IMR-90 (cell line): ENCODE measurements around the gene MTAP. TPM values are rescaled to one million over a fixed set of nuclear protein-coding genes. Genes with fewer than 3 reads are reported as not detected.

Experiments
- ATAC-seq: fragments of 200-7000 bp; cut with Tn5 transposase; 2 replicates; pipeline ENCODE4 v1.9.1; 2020; ENCODE audit warnings: low read depth, mild to moderate bottlenecking, moderate library complexity
- BruUV-seq: library from RNA; stranded (reverse); fragments of 400-500 nt; replicated peaks from 2 replicates; lab custom pipeline; 2021; lab: Mats Ljungman, UMichigan
- CTCF ChIA-PET: fragments of 300-600 bp; formaldehyde crosslinking; extraction: SDS; loops from one replicate; lab custom pipeline; 2021; ENCODE audit warnings: antibody characterized with exemption; lab: Yijun Ruan, JAX
- POLR2A ChIA-PET: fragments of 300-600 bp; sonication (Branson Sonifier 250); formaldehyde crosslinking; loops from one replicate; lab custom pipeline; 2022; ENCODE audit warnings: antibody characterized with exemption; ENCODE audit not compliant: unreplicated experiment; lab: Charles Lee
- DNase-seq: peaks from one replicate; pipeline ENCODE4 v3.0.0; 2013
- H2AFZ ChIP-seq: replicated peaks from 2 replicates; pipeline ENCODE3; 2013; ENCODE audit warnings: low read length, mild to moderate bottlenecking; ENCODE audit not compliant: poor library complexity
- H2AK5ac ChIP-seq: 2 replicates; pipeline ENCODE4 v1.6.1; 2013; ENCODE audit warnings: low read depth, low read length, inconsistent platforms
- H2AK9ac ChIP-seq: replicated peaks from 2 replicates; pipeline ENCODE3; 2013; ENCODE audit warnings: mild to moderate bottlenecking, low read depth, low read length, moderate library complexity; ENCODE audit not compliant: poor library complexity
- H2BK120ac ChIP-seq: 2 replicates; pipeline ENCODE4 v1.6.1; 2013; ENCODE audit warnings: low read depth, low read length, inconsistent platforms
- H2BK15ac ChIP-seq: 3 replicates; pipeline ENCODE4 v1.6.1; 2013; ENCODE audit warnings: low read depth, low read length, inconsistent platforms
- H2BK20ac ChIP-seq: 2 replicates; pipeline ENCODE4 v1.6.1; 2013; ENCODE audit warnings: low read depth, mild to moderate bottlenecking, inconsistent platforms, low read length, moderate library complexity
- H2BK5ac ChIP-seq: 2 replicates; pipeline ENCODE4 v1.6.1; 2013; ENCODE audit warnings: mild to moderate bottlenecking, low read depth, low read length, inconsistent platforms; ENCODE audit not compliant: poor library complexity, severe bottlenecking
- H3K14ac ChIP-seq: replicated peaks from 2 replicates; pipeline ENCODE4 v1.6.1; 2013; ENCODE audit warnings: low read depth, low read length, inconsistent platforms
- H3K18ac ChIP-seq: 2 replicates; pipeline ENCODE4 v1.6.1; 2013; ENCODE audit warnings: low read depth, low read length, control low read depth
- H3K23ac ChIP-seq: 2 replicates; pipeline ENCODE4 v1.6.1; 2013; ENCODE audit warnings: low read depth, low read length, inconsistent platforms
- H3K27ac ChIP-seq: 2 replicates; pipeline ENCODE4 v1.5.1; 2013; ENCODE audit warnings: mild to moderate bottlenecking, control low read depth, low read length; ENCODE audit not compliant: insufficient read depth
- H3K27me3 ChIP-seq: 2 replicates; pipeline ENCODE4 v1.6.1; 2013; ENCODE audit warnings: low read length; ENCODE audit not compliant: control insufficient read depth, insufficient read depth
- H3K36me3 ChIP-seq: 2 replicates; pipeline ENCODE4 v1.6.1; 2013; ENCODE audit warnings: low read length, mixed read lengths; ENCODE audit not compliant: control insufficient read depth, insufficient read depth
- H3K4ac ChIP-seq: 2 replicates; pipeline ENCODE4 v1.6.1; 2013; ENCODE audit warnings: low read depth, low read length, inconsistent platforms
- H3K4me1 ChIP-seq: 2 replicates; pipeline ENCODE4 v1.6.1; 2013; ENCODE audit warnings: low read length, mixed read lengths; ENCODE audit not compliant: control insufficient read depth, insufficient read depth
- H3K4me2 ChIP-seq: 2 replicates; pipeline ENCODE4 v1.6.1; 2013; ENCODE audit warnings: low read depth, mild to moderate bottlenecking, control low read depth, low read length, moderate library complexity
- H3K4me3 ChIP-seq: 2 replicates; pipeline ENCODE4 v1.5.1; 2013; ENCODE audit warnings: low read depth, mild to moderate bottlenecking, control low read depth, low read length, moderate library complexity; ENCODE audit not compliant: insufficient read depth
- H3K56ac ChIP-seq: 2 replicates; pipeline ENCODE4 v1.6.1; 2013; ENCODE audit warnings: low read length, inconsistent platforms; ENCODE audit not compliant: insufficient read depth; ENCODE audit errors: extremely low read depth
- H3K79me1 ChIP-seq, 2 experiments: 2 replicates each; pipeline ENCODE4 v1.6.1; 2013; ENCODE audit warnings: low read length in 2 of 2, inconsistent platforms in 1 of 2, low read depth in 1 of 2
- H3K9ac ChIP-seq: 2 replicates; pipeline ENCODE4 v1.6.1; 2013; ENCODE audit warnings: low read depth, low read length, control low read depth
- H3K9me1 ChIP-seq: 2 replicates; pipeline ENCODE4 v1.6.1; 2013; ENCODE audit warnings: low read length, inconsistent platforms; ENCODE audit not compliant: insufficient read depth
- H3K9me3 ChIP-seq: 2 replicates; pipeline ENCODE4 v1.6.1; 2013; ENCODE audit warnings: low read length; ENCODE audit not compliant: control insufficient read depth, insufficient read depth
- H4K20me1 ChIP-seq: 2 replicates; pipeline ENCODE4 v1.6.1; 2013; ENCODE audit warnings: low read length, inconsistent platforms; ENCODE audit not compliant: insufficient read depth
- H4K5ac ChIP-seq: 2 replicates; pipeline ENCODE4 v1.6.1; 2013; ENCODE audit warnings: mild to moderate bottlenecking, low read depth, low read length, control low read depth
- H4K8ac ChIP-seq, 2 experiments: 2 replicates each; pipeline ENCODE4 v1.6.1; 2013; ENCODE audit warnings: low read depth in 2 of 2, low read length in 2 of 2, control low read depth in 1 of 2, inconsistent platforms in 1 of 2
- H4K91ac ChIP-seq: 2 replicates; pipeline ENCODE4 v1.6.1; 2013; ENCODE audit warnings: low read depth, low read length, inconsistent platforms; ENCODE audit not compliant: insufficient read depth
- BHLHE40 ChIP-seq: fragments of 150-350 bp; IDR thresholded peaks from 2 replicates; pipeline ENCODE4 v1.6.1; 2016; ENCODE audit warnings: mild to moderate bottlenecking, low read depth, low read length
- CEBPB ChIP-seq: IDR thresholded peaks from 2 replicates; pipeline ENCODE4 v1.6.1; 2012; ENCODE audit warnings: low read depth, low read length, improper control_type of control experiment
- CHD1 ChIP-seq: IDR thresholded peaks from 2 replicates; pipeline ENCODE4 v1.6.1; 2012; ENCODE audit warnings: low read depth, low read length, improper control_type of control experiment
- FOS ChIP-seq: fragments of 150-350 bp; IDR thresholded peaks from 2 replicates; pipeline ENCODE4 v1.6.1; 2016; ENCODE audit warnings: low read depth, low read length
- MAFK ChIP-seq: IDR thresholded peaks from 2 replicates; pipeline ENCODE4 v1.6.1; 2012; ENCODE audit warnings: low read depth, low read length, improper control_type of control experiment
- MAZ ChIP-seq: IDR thresholded peaks from 2 replicates; pipeline ENCODE4 v1.6.1; 2012; ENCODE audit warnings: low read depth, mild to moderate bottlenecking, low read length, improper control_type of control experiment, moderate library complexity, borderline replicate concordance
- MXI1 ChIP-seq: IDR thresholded peaks from 2 replicates; pipeline ENCODE4 v1.6.1; 2012; ENCODE audit warnings: low read depth, mild to moderate bottlenecking, low read length, moderate library complexity, borderline replicate concordance
- NFE2L2 ChIP-seq: fragments of 150-350 bp; IDR thresholded peaks from 2 replicates; pipeline ENCODE4 v1.6.1; 2016; ENCODE audit warnings: low read depth, mild to moderate bottlenecking, low read length
- POLR2A ChIP-seq: IDR thresholded peaks from 2 replicates; pipeline ENCODE4 v1.6.1; 2012; ENCODE audit warnings: mild to moderate bottlenecking, low read depth, low read length
- RAD21 ChIP-seq: IDR thresholded peaks from 2 replicates; pipeline ENCODE4 v1.6.1; 2012; ENCODE audit warnings: low read length, improper control_type of control experiment
- RFX5 ChIP-seq: IDR thresholded peaks from 2 replicates; pipeline ENCODE4 v1.8.0; 2012; ENCODE audit warnings: low read depth, mild to moderate bottlenecking, low read length, moderate library complexity
- SMC3 ChIP-seq: fragments of 150-350 bp; IDR thresholded peaks from 2 replicates; pipeline ENCODE4 v1.6.1; 2016; ENCODE audit warnings: low read depth, mild to moderate bottlenecking, antibody characterized with exemption, low read length, moderate library complexity
- WGBS, 2 experiments: methylation state at CpG; one replicate each; pipeline versions ENCODE4 v1.1.5 to v1.1.7; 2013; ENCODE audit warnings: missing lambda C conversion rate in 2 of 2; ENCODE audit not compliant: insufficient read length in 1 of 2; ENCODE audit errors: extremely low coverage in 2 of 2; 5-methylcytosine and 5-hydroxymethylcytosine counted together
- dilution Hi-C: fragments of 300-500 bp; cut with HindIII; formaldehyde crosslinking; loops from one replicate; pipeline ENCODE4 v1.14.3; 2018; ENCODE audit warnings: low sequenced_read_pairs; ENCODE audit not compliant: unreplicated experiment
- in situ Hi-C: fragments of 300-500 bp; cut with MboI; formaldehyde crosslinking; loops from 3 replicates; pipeline ENCODE4 v1.14.3; 2019; ENCODE audit warnings: low sequenced_read_pairs, inconsistent platforms, mixed read lengths
- intact Hi-C: fragments of 100-400 bp; cut with micrococcal nuclease; formaldehyde crosslinking; loops from 2 replicates; pipeline ENCODE4 v1.10.0; 2022
- polyA plus RNA-seq, 3 experiments: library from polyadenylated mRNA; depleted of rRNA; stranded (reverse); fragments of >200 nt; gene quantifications; 2 replicates each; pipeline ENCODE4 v1.2.3, GENCODE V29; 2012; ENCODE audit warnings: low replicate concordance in 1 of 3
- total RNA-seq: library from RNA; depleted of rRNA; stranded (reverse); fragments of >200 nt; gene quantifications from 2 replicates; pipeline ENCODE4 v1.2.3, GENCODE V29; 2012
- TF ChIP-seq, protein P1 (sequence below): fragments of 150-350 bp; IDR thresholded peaks from 2 replicates; pipeline ENCODE4 v1.6.1; 2017; ENCODE audit warnings: mild to moderate bottlenecking, antibody characterized with exemption, low read length, low read depth
- TF ChIP-seq, protein P2 (sequence below): conservative IDR thresholded peaks from 2 replicates; pipeline ENCODE4 v1.5.1; 2012; ENCODE audit warnings: mild to moderate bottlenecking, low read depth, low read length, improper control_type of control experiment
- TF ChIP-seq, protein P3 (sequence below): fragments of 150-350 bp; IDR thresholded peaks from 2 replicates; pipeline ENCODE4 v1.6.1; 2016; ENCODE audit warnings: low read depth, mild to moderate bottlenecking, low read length, moderate library complexity, borderline replicate concordance

The MTAP gene
- total and polyA plus RNA-seq, 2 of the 4 experiments (the other 2 are of a cell fraction) = 15.7 to 50.9 TPM

DNA sequence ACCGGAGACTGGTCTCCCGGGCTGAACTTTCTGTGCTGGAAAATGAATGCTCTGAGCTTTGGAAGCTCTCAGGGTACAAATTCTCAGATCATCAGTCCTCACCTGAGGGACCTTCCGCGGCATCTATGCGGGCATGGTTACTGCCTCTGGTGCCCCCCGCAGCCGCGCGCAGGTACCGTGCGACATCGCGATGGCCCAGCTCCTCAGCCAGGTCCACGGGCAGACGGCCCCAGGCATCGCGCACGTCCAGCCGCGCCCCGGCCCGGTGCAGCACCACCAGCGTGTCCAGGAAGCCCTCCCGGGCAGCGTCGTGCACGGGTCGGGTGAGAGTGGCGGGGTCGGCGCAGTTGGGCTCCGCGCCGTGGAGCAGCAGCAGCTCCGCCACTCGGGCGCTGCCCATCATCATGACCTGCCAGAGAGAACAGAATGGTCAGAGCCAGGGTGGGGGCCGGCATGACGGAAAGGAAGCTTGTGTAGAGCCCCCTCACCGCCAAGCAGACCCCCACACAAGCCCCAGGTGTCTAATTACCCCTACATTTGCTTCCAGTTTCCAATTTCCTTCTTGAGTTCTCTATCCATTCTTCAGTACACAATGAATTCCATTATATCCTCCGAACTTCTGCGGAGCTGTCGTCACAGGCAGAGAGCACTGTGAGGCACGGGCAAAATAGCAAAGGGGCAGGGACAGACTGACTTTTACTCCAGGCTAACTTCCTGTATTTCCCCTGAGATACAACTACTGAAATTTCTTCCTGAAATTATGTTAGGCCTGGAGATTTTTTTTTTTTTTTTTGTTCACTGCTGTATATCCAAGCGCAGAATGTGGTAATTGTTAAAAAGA is 168.6 kb downstream of the MTAP start:
- Histone ChIP-seq H4K91ac (no peak overlapping the region), H3K4ac (no peak overlapping the region), H3K9ac (no peak overlapping the region), H2BK15ac (no peak overlapping the region), H4K5ac (no peak overlapping the region), H2AK9ac (no peak overlapping the region), H3K9me3 (peaks cover 12% of the 10 kb centered on the region; the same call in 1 of the 2 replicates), H3K56ac (no peak overlapping the region), H3K27ac (no peak overlapping the region), H2BK20ac (no peak overlapping the region), H3K14ac (no peak overlapping the region), H3K23ac (no peak overlapping the region), H2AK5ac (no peak overlapping the region), H2BK120ac (no peak overlapping the region), H3K27me3 (peaks cover 68% of the 10 kb centered on the region), H3K18ac (no peak overlapping the region), H4K20me1 (peaks cover 3% of the 10 kb centered on the region; the same call in 1 of the 2 replicates), H3K36me3 (peaks cover 11% of the 10 kb centered on the region; the same call in 1 of the 2 replicates), H2BK5ac (no peak overlapping the region), H2AFZ (no peak overlapping the region), H3K9me1 (no peaks in the 10 kb centered on the region), H3K79me1 (no peaks in the 10 kb centered on the region), H3K4me3 (no peak overlapping the region), H3K4me2 (no peak overlapping the region), H4K8ac (no peak overlapping the region), H3K4me1 (peaks cover 4% of the 10 kb centered on the region)
- ChIA-PET POLR2A (interaction anchor here (0.6 kb wide), 1 partner anchor 20 kb away, joined by 5 read pairs; no protein-coding TSS in a partner anchor), CTCF (no interaction called here)
- in situ Hi-C loops (no loop called here), intact Hi-C loops (no loop called here), dilution Hi-C loops (no loop called here)
- BruUV-seq = no TSS peak
- DNase-seq (no peak), ATAC-seq (no peak)
- 16% methylated on average over 32 of the region's 45 CpGs; no CpG with 5 or more reads in 1 of the 2 experiments for WGBS, 2 experiments
- no peak for TF ChIP-seq RFX5
- TF ChIP-seq BHLHE40 = no peak
- TF ChIP-seq MXI1 = no peak
- TF ChIP-seq, protein P1, sequence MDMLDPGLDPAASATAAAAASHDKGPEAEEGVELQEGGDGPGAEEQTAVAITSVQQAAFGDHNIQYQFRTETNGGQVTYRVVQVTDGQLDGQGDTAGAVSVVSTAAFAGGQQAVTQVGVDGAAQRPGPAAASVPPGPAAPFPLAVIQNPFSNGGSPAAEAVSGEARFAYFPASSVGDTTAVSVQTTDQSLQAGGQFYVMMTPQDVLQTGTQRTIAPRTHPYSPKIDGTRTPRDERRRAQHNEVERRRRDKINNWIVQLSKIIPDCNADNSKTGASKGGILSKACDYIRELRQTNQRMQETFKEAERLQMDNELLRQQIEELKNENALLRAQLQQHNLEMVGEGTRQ = no peak
- no peak for TF ChIP-seq MAZ
- TF ChIP-seq FOS = no peak
- TF ChIP-seq CHD1 = no peak
- TF ChIP-seq CEBPB = no peak
- no peak for TF ChIP-seq RAD21
- TF ChIP-seq POLR2A = no peak
- TF ChIP-seq NFE2L2 = no peak
- no peak for TF ChIP-seq MAFK
- TF ChIP-seq SMC3 = no peak
- TF ChIP-seq, protein P2, sequence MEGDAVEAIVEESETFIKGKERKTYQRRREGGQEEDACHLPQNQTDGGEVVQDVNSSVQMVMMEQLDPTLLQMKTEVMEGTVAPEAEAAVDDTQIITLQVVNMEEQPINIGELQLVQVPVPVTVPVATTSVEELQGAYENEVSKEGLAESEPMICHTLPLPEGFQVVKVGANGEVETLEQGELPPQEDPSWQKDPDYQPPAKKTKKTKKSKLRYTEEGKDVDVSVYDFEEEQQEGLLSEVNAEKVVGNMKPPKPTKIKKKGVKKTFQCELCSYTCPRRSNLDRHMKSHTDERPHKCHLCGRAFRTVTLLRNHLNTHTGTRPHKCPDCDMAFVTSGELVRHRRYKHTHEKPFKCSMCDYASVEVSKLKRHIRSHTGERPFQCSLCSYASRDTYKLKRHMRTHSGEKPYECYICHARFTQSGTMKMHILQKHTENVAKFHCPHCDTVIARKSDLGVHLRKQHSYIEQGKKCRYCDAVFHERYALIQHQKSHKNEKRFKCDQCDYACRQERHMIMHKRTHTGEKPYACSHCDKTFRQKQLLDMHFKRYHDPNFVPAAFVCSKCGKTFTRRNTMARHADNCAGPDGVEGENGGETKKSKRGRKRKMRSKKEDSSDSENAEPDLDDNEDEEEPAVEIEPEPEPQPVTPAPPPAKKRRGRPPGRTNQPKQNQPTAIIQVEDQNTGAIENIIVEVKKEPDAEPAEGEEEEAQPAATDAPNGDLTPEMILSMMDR = no peak
- TF ChIP-seq, protein P3, sequence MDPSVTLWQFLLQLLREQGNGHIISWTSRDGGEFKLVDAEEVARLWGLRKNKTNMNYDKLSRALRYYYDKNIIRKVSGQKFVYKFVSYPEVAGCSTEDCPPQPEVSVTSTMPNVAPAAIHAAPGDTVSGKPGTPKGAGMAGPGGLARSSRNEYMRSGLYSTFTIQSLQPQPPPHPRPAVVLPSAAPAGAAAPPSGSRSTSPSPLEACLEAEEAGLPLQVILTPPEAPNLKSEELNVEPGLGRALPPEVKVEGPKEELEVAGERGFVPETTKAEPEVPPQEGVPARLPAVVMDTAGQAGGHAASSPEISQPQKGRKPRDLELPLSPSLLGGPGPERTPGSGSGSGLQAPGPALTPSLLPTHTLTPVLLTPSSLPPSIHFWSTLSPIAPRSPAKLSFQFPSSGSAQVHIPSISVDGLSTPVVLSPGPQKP = no peak
